HG03432 (cell line): ENCODE results near the gene TBX4.

Experiments used
- ATAC-seq: cut with Tn5 transposase; IDR thresholded peaks from one replicate; pipeline ENCODE4 v1.9.1; 2021; ENCODE audit warnings: mild to moderate bottlenecking, moderate library complexity; ENCODE audit not compliant: unreplicated experiment

The TBX4 gene

DNA sequence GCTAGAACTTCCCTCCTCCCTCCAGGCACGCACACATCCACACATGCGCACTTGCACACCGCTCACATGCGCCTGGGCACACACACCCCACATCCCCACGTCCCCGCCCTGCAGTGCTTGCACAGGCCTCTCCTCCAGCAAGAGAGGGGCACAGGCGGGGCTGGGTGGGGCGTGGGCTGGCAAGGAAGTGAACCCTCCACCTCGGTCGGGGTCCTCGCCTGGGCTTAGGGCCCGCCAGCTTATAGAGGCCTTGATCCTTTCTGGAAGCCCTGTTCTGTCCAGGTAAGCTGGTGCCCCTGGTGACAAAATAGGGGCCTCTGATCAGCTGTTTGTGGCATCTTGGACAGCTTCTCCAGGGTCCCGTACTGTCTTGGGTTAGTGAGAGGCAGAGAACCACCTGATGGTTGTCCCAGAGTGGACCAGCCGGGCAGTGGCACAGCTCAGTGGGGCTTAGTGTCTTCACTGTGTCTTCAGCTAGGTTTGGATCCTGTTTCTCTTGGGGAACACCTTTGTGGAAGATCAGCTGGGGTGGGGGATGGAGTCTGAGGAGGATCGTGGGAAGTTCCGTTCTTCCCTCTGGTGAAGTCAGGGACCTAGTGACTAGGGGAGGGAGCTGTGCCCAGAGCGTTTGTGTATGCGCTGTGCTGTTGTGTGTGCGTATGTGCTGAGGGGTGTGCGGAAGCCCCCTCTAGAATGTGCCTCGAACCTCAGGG lies 12.1 kb downstream of the TBX4 start:
- no peak for ATAC-seq

DNA sequence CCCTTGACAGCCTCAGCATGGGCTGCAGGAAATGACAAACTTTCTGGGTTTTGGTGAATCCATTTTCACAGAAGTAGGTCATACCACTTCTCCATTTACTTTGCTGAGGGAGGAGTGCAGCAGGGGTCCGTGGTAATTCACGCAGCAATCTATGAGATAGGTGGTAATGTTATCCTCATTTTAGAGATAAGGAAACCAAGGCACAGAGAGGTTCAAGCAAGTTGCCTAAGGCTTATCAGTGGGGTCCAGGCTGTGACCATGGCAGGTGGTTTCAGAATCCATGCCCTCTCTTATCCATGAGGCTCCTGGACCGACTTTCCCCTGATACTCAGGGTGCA lies 12.6 kb downstream of the TBX4 start:
- no peak for ATAC-seq

DNA sequence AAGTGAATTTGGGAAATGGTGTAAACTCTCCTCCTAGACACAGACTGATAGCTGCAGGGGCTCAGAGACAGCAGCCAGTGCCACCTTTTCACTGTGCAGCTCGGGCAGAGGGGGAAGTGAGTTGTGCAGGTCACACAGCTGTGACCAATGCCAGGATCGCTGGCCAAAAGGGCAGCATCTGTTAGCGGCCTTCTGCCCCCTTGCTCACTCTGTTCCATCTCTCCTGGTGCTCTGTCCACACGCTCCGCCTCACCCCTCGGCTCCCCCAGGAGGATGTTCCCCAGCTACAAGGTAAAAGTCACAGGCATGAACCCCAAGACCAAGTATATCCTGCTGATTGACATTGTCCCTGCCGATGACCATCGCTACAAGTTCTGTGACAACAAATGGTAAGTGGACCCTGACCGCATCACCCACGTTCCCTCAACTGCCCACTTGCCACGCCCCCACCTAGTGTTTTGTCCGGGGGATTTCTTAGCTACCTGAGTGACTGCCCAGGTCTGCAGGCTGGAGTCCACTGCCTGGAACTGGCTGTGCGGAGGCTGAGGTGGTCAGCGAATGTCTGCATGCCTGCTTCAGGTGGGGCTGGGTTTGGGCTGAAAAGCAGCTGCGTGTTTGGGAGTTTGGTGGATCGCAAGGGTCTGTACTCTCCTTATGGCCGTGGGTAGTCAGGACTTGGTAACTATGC lies 13.5 kb downstream of the TBX4 start:
- no peak for ATAC-seq

DNA sequence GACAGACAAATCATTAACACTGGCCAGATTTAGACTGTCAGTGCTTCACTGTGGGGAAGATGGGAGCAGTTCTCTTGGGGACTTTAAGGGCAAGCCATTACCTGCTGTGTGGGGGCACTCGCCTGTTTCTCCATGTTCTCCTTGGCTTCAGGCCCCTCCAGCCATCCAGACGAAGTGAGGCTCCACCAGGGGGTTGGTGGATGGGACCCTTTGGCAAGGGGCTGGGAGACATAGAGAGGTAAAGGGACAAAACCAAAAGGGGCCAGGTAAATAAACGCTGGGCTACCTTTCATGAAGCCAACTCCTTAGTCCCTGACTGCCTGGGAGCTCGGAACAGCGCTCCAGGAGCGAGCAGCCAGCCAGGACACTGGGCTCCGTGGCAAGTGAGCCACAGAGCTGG lies 14.0 kb downstream of the TBX4 start:
- no peak for ATAC-seq

DNA sequence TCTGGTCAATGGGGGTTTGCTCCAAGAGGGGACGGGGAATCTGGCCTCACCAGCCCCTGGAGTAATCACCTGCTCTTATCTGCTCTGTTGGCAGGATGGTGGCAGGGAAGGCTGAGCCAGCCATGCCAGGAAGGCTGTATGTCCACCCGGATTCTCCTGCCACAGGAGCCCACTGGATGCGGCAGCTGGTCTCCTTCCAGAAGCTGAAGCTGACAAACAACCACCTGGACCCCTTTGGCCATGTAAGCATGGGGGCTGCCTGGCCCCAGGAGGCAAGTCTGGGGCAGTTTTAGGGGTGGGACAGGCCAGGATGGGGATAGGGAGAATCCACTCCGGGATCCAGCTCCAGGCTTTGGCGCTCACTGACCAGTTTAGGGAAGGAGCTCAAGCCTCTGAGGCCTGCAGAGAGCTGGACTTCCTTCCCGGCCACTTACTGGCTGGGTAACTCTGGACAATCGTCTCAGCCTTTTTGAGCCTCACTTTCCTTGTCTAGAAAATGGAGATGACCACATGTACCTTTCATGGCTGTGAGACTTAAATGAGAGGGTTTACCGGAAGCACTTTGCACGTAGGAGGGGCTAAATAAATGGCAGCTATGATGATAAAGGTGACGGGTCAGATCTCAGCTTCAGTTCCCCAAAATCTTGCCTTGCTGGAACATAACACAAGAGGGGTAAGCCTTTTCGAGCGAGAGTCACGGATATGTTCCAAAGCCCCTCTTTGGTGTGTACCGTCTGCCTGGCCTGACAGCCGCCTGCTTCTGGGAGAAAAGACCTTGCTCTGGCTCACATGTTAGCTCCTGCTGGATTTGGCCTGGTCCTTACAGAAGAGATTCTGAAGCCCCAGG lies 15.4 kb downstream of the TBX4 start:
- ATAC-seq: no peak

DNA sequence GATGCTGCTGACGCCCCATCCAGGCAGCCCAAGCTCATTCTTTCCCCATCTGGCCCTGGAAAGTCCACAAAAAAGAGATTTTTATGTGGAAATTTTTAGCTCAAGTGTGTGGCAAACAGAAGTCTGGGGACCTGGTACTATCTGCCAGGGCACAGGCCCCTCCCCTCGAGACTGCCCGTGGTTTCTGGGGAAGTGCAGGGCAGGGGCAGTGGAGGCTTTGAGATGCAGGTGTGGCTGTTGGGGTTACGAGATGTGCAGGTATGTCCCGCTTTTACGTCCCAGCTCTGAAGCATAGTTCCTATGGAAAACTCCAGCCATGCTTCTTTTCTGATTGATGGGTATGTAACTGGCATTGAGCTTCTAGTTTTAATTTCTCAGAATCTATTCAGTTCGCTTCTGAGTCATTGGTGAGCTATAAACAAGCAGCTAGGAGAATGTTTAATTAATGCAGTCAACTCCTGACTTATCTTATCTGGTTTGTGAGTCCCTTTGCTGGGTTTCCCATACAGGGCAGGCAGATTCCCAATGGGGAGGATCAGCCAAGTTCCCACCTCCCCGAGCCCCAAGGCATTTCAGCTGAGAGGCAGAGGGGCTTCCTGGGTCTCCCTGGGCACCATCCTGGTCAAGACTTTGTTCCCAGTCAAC lies 16.2 kb downstream of the TBX4 start:
- no peak for ATAC-seq

DNA sequence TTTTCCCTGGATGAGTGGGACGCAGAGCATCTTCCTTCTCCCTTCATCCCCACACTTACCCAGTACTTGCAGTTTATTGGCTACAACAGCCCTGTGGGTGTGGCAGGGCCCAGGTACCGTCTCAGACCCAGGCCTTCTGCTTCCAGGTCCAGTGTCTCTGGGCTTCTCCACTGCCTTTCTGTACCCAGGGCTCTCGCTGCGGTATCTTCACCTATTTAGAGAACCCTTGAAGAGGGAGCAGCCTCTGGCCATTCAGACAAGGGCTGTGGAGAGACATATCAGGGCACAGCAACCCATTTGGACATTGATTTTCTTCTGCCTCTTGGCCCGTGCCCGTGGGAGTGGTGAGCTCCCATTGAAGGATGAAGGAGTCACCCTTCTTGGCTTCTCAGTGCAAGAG lies 17.3 kb downstream of the TBX4 start:
- ATAC-seq: no peak

DNA sequence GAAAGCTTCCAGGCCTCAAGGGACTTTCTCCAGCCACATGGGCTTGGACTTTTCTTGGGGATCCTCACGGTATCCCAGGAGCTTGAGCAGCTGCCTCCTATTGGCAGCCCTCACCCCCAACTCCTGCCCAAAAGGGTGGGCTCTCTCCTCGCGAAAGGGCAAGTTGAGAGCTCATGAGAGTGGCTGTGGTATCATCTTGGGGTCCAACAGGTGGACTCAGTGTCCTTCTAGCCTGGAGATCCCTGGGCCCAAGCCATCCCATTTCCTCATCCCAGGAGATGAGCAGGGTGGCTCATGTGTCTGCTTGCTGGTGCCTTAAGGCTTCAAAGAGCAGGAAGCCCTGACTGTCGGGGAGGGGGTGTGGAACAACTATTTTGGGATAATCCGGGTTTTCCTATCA lies 17.7 kb downstream of the TBX4 start:
- no peak for ATAC-seq

DNA sequence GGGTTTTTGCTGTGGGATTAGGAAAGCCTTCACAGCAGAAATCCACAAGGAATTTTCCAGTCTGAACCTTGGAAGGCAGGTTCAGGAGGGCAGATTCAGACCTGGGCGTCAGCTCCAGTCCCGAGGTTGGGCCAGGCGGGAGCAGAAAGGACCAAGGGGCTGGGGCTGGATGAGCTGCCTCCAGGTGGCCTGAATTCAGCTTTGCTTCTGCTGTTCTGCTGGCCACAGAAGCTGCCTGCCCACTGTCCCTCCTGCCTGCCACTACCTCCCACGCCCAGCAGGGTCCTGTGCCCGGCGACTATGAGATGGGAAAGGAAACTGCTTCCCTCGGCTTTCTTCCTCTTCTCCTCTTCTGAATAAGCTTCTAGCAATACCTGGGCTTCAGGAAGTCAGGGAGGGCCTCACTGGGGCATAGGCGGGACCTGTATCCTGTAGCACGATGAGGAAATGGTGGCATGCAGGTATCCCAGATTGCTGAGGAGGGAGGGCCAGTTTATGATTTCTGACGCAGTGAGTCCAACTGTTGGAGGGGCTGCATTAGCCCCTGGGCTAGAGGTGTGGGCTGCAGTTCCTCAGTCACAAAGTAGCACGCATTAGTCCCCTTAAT lies 18.4 kb downstream of the TBX4 start:
- no peak for ATAC-seq

DNA sequence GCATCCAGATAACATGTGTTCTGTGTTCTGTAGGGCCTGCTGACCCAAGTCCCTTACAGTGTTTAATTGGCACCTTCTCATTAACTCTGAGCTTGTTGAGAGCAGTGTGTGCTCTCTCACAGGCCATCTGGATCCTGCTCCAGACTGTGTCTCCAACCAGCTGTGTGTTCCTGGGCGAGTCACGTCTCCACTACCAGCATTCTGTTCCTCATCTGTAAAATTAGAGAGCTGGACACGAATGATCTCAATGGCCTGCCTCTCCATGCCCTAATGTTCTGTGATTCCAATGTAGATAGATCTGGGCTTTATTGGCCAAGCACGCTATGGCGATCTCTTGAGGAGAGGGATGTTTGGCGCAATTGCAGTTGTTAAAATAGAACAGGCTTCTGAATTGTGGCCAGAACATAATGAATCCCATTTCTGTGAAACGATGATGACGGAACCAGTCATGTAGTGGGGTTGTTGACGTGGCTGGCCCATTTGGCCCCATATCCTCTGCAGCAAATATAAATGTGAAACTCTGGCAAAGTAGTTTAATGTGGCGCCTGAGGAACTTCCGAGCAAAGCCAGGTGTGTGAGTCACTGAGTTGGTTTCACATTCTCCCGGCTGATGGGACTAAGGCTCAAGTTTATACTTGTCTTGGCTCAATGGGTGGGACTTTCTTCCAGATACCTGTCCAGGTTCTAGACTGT lies 22.2 kb downstream of the TBX4 start:
- no peak for ATAC-seq

DNA sequence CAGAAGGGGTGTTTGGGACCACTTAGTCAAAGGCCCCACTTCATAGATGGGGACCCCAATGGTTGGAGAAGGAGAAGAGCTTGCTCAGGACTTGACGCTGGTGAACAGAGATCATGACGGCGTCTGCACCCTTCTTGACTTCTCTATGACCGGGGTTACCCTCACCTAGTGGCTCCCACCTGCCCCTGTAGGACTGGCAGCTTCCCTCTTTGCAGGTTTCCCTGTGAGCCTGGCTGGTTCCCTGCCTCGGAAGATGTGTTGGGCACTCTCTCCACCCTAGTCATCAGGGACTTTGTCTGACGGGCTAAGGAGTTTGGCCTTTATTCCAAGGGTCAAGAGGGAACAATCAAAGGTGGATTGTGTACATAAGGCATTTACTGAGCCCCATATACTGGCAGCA lies 22.7 kb downstream of the TBX4 start:
- no peak for ATAC-seq

DNA sequence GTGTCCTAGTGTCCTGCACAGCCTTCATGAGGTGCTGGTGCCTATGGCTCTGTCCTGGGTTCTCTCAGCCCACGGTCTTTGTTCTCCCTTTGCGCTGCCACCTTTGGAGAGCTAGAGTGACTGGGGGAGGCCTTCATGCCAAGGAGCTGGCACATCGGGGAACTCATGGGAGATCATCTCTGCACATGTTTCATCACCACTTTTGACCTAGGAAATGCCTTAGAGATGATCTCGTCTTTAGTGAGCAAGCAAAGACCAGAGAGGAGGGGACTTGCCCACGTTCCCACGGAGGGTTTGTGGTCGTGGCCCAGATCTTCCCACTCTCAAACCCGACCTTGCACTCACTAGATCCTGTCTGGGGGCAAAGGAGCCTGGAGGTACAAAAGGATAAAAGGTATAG lies 23.5 kb downstream of the TBX4 start:
- no peak for ATAC-seq

DNA sequence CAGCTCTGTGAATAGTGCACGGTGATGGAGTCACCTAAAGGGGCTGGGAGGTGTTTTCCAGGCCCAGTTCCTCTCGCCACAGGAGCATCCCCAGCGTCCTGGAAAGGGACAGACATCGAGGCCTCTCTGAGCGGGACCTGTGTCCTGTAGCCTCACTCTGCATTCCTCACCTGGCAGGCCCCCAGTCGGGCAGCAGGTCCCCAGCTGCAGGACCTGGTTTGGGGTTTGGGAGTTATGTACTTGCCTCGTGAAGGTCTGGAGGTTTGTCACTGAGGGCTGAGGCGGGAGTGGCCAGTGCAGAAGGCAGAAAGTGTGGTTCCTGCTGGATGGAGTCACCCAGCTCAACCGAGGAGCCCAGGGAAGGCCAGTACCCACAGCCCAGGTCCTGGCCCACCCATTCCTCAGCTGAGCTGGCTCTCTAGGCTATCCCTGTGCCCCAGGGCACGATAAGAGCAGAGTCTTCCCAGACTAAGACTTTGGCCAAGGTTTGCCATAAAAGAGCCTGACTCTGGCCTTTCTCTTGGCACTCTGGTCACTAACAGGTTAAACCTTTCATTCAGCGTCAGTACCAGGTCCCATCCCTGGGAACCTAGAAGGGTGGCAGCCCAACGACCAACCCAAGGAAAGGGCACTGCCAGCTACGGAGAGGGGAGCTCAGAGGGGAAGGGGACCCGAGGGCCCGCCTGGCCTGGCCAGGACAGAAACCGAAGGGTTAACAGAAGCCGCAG lies 24.4 kb downstream of the TBX4 start:
- ATAC-seq: no peak

DNA sequence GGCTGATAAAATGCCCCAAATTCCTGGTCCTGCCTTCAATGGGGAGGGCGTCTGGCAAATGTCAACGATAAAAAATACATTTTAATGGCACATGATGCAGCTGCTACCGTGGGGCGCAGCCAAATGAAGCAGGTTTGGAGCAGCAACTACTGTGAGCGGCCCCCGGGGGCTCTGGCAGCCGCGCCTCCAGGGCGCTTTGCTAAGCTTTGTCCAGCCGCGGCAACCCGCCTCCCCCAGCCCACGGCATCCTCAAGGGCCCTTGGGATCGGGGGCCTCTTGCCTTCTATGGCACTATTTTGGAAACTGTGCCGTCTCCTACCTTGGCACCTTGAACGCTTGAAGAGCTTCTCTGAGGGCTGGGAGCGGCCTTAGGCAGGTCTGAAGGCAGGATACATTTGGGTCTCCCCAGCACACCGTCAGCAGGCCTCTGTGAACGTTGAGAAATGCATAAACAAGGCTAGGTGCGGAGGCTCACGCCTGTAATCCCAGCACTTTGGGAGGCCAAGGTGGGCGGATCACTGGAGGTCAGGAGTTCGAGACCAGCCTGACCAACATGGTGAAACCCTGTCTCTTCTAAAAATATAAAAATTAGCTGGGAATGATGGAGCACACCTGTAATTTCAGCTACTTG lies 25.1 kb downstream of the TBX4 start:
- no peak for ATAC-seq

DNA sequence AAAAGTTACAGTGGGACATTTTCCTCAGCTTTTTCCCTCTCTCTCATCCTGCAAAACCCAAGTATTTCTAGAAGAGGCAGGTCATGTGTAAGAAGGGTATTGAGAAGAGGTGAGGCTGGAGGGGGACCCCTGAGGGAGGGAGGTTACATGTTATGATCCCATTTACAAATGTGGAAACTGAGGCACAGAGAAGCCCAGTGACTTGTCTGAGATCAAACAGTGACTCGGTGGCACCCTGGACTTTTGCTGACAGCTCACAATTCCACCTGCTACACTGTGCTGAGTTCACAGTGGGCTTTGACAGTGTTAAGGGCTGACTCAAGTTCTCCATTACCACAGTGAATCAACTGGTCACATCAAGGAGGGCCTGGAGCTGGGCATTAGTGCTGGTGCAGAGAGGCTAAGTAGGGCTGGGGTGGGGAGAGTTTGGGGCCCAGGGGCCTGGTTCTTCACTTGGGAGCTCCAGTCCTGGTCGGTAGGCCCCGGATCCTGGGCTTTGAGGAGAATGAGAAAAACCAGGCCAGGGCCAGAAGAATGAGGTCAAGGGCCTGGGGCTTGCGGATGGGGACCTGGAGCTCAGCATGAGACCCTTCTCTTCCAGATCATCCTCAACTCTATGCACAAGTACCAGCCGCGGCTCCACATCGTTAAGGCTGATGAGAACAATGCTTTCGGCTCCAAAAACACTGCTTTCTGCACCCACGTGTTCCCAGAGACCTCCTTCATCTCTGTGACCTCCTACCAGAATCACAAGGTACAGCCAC lies 26.0 kb downstream of the TBX4 start:
- no peak for ATAC-seq

DNA sequence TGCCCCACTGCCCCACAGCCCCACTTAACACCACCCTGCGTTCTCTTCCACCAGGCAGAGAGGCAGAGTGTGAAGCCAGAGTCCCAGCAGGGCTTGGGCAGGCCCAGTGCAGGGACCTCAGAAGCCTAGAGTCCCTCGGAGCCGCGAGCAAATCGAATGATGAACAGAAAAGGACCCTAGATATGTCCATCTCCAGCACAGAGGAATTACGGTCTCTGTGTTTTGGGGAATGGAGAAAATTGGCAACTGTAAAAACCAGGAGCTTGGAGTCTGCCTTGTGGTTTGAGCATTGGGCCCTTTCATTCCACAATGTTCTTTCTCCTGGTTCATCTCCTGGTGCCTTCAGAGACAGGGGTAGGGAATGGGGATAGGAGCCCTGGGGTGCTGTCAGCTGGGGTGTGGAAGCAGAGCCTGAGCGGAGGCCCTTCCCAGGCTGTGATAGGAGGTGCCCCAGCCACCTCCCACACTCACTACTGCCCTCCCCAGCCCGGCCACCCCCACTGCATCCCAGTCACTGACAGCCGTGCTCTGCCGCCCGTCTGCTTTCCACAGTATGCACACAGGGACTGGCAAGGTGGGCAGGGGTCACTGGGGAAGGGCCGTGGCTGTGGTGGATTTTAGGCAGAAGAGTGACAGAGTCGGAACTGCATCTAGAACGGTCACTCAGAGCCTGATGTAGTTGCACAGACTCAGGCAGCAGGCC lies 26.7 kb downstream of the TBX4 start:
- no peak for ATAC-seq

DNA sequence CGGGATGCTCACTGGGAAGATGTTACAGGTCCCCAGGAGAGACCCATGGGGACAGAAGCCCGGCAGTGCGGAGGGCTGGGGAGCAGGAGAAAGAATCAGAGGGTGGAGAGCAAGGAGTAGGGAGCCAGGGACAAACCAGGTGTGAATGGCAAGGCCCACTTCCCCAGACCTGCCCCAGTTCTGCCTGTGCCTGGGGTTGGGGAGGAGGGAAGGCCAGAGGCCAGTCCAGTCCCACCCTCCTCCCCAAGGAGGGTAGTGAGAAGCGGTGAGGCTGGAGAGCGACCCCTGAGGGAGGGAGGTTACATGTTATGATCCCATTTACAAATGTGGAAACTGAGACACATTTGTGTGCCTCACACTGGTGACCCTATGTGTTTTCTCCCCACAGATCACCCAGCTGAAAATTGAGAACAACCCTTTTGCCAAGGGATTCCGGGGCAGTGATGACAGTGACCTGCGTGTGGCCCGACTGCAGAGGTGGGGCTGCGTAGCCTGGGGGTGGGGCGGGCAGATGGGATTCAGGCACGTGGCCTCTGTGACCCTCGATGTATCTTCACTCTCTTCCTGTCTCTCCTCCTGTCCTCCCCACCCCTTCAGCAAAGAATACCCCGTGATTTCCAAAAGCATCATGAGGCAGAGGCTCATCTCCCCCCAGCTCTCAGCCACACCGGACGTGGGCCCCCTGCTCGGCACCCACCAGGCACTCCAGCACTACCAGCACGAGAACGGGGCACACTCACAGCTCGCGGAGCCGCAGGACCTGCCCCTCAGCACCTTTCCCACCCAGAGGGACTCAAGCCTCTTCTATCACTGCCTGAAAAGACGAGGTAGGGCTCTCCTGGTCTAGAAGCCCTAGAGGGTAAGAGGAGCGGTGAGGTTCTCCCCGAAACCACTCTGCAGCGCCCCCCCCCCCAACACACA lies 27.5 kb downstream of the TBX4 start:
- ATAC-seq: no peak
